ENCODE results near the gene NACA2. TPM values are rescaled to one million over a fixed set of nuclear protein-coding genes. Genes with fewer than 3 reads are reported as not detected.

Gene NACA2
- total RNA-seq, 1 experiment from 2014 or later = not detected

GRCh38 chr17:61580502-61580901 lies 10.5 kb downstream of the NACA2 start:
- Mint-ChIP-seq H3K4me3 (no peak overlapping the region), H3K27ac (no peak overlapping the region), H3K36me3 (ENCODE audit: insufficient read depth in 1 of 3, low read depth in 3 of 3) (no peaks in the 10 kb centered on the region), H3K9me3 (no peaks in the 10 kb centered on the region), H3K4me1 (no peaks in the 10 kb centered on the region), H3K27me3 (ENCODE audit: low read depth) (no peaks in the 10 kb centered on the region; the same call in none of the 2 replicates)
- no peak overlapping the region for H2BK5ac ChIP-seq (ENCODE audit: insufficient read length, low read length)
- H3K27me3 ChIP-seq (ENCODE audit: insufficient read depth, low read length) = no peaks in the 10 kb centered on the region
- H3K23ac ChIP-seq (ENCODE audit: insufficient read length, low read depth, low read length) = no peak overlapping the region
- H4K20me1 ChIP-seq (ENCODE audit: control insufficient read depth, insufficient read depth, insufficient read length) = no peaks in the 10 kb centered on the region
- H3K9ac ChIP-seq (ENCODE audit: extremely low read depth, insufficient read length, low read length) = no peak overlapping the region
- no peaks in the 10 kb centered on the region for H3K79me2 ChIP-seq (ENCODE audit: insufficient read depth, low read length)
- no peak for DNase-seq
- no peak overlapping the region for H3T11ph ChIP-seq (ENCODE audit: low read length)
- H3K9me3 ChIP-seq (ENCODE audit: control insufficient read depth, low read depth, low read length) = no peaks in the 10 kb centered on the region
- H3K4ac ChIP-seq (ENCODE audit: low read depth, low read length) = no peak overlapping the region
- H4K8ac ChIP-seq (replicated peaks; ENCODE audit: insufficient read length, low read depth, low read length) = no peak overlapping the region
- no peak overlapping the region for H2BK15ac ChIP-seq (ENCODE audit: low read depth, low read length)
- no peak overlapping the region for H3K18ac ChIP-seq (ENCODE audit: insufficient read length, low read depth, low read length)
- no peak overlapping the region for H4K5ac ChIP-seq (ENCODE audit: insufficient read length, low read depth, low read length)
- no peak overlapping the region for H2BK12ac ChIP-seq (ENCODE audit: insufficient read length, low read depth, low read length)
- no peaks in the 10 kb centered on the region for H3K79me1 ChIP-seq (ENCODE audit: insufficient read depth, low read depth, low read length, poor library complexity, severe bottlenecking)
- WGBS (ENCODE audit: extremely low coverage, insufficient read length, low lambda C conversion rate) = no CpG with 5 or more reads among the region's 2 CpGs
- H3K4me1 ChIP-seq (ENCODE audit: insufficient read depth, low read length) = no peaks in the 10 kb centered on the region
- no peak overlapping the region for H4K91ac ChIP-seq (ENCODE audit: insufficient read length, low read depth, low read length)
- H3K4me2 ChIP-seq (ENCODE audit: insufficient read depth, insufficient read length, low read length) = no peak overlapping the region
- H2AFZ ChIP-seq (ENCODE audit: low read length) = no peak overlapping the region
- no peak overlapping the region for H2BK20ac ChIP-seq (ENCODE audit: low read depth, low read length, poor library complexity, severe bottlenecking)
- no peak overlapping the region for H3K56ac ChIP-seq (ENCODE audit: insufficient read length, low read depth, low read length)
- H2BK120ac ChIP-seq (ENCODE audit: low read depth, low read length, poor library complexity, severe bottlenecking) = no peak overlapping the region
- H3K27ac ChIP-seq (ENCODE audit: insufficient read length, low read depth, low read length) = no peak overlapping the region
- TF ChIP-seq CTCF (conservative IDR thresholded peaks at IDR 0.05) = no peak
- no peak overlapping the region for H2AK5ac ChIP-seq (ENCODE audit: insufficient read length, low read length)
- no peak overlapping the region for H3K14ac ChIP-seq (ENCODE audit: insufficient read depth, low read length)
- no peaks in the 10 kb centered on the region for H3K23me2 ChIP-seq (ENCODE audit: insufficient read length, low read depth, low read length, poor library complexity, severe bottlenecking)
